ENCODE measurements around the gene TRAPPC3L.
A peak's percentile ranks its signal among the peaks of the same experiment; 100 is the strongest.

TRAPPC3L gene

DNA sequence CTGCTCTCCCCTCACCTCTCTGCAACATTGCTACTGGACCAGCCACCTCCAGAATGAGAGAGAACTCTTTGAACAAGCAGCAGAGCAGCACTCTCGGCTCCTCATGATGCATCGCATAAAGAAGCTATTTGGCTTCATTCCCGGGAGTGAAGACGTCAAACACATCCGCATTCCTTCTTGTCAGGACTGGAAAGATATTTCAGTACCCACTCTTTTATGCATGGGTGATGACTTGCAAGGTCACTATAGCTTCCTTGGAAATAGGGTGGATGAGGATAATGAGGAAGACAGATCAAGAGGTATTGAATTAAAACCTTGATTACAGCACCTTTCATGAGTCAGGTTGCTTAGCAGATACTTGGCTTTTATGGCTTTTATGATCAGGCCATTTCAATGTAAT, 12.4 kb upstream of the TRAPPC3L start:
- DNase-seq (ENCODE audit: low read depth in 2 of 2): no peak

- DNase-seq (ENCODE audit: low read depth in 2 of 2): no peak
Observed at GRCh38 chr6:116556814-116557415, 11.4 kb upstream of the TRAPPC3L start.

DNA sequence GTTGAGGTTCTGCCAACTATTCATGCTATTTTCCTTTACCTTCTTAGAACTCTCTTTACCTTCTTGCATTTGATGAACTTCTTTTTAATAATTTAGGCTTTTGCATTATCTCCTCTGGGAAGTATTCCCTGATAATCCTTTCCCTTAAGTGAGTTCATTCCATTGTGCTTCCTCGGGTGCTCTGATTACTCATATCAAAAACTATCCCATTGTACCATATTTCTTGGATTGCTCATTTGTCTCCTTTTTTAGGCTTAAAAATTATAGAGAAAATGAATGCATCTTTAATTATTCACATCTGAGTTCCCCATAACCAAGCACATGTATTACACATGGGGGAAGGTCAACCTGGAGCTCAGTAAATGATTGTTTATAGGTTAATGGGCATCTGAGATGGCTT, 10.6 kb upstream of the TRAPPC3L start:
- no peak for DNase-seq (ENCODE audit: low read depth in 2 of 2)

- DNase-seq (ENCODE audit: low read depth in 2 of 2): no peak
Observed at GRCh38 chr6:116553451-116553850, 8.0 kb upstream of the TRAPPC3L start, which contains the start of gene CALHM4. Gene CALHM4, plus strand, starts transcription at chr6:116553751. Its CDS starts 43 bp downstream, at chr6:116553794.

DNA sequence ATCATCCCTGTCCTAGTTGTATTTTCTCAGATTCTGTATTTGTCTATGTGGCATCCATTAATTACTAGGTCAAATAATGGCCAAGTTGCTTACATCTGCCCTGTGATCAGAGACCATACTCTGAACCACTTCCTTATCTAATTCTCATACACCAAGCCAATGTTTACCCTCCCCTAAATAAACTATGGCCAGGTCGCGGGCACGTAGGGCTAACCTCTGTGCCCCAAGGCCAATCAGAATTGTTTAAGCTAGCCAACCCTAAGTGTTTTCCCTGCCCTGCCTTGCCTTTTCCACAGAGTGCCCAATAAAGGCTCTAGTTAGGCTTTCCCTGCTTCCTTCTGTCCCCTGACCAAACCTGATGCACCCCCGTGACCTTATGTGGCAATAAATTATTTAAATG, 5.3 kb upstream of the TRAPPC3L start:
- DNase-seq (ENCODE audit: low read depth in 2 of 2): no peak

DNA sequence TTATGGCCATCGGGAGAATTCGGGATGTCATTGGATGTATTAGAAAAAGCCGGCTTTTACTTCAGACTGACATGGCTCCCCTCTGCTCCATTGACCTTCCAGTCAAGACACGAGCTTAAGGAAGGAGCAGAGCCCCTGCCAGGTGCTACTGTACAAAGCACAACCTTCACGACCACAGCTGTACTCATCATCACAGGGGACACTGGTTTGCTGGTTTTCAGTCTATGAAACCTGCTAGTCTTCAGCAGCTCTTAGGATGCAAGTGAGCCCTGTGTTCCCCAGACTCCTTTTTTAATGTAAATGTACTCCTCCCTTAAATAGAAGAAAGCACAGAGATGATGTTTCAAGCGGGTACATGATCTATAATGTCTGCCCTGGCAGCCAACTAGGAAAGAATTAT, 1.9 kb upstream of the TRAPPC3L start:
- DNase-seq (ENCODE audit: low read depth in 2 of 2): no peak

- no peak for DNase-seq (ENCODE audit: low read depth in 2 of 2)
Observed at GRCh38 chr6:116543149-116543548, 2.3 kb downstream of the TRAPPC3L start.

DNA sequence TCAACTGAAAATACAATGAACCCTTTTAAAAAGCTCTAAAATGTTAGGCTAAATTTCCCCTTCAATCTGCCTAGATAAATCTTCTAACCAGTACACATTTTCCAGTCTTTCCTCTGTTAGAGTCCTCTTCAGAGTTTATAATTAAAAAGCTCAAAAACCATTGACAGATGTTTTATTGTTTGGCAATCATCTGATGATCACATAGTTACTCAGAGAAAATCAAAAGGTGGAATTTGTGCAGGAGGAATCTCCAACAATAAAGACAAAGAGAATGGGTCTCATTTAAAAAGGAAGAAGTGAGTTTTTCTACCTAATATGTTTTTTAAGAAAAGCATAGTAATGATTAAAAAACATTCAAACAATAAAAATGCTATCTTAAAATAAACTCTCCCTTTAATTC, 3.1 kb downstream of the TRAPPC3L start:
- no peak for DNase-seq (ENCODE audit: low read depth in 2 of 2)

DNA sequence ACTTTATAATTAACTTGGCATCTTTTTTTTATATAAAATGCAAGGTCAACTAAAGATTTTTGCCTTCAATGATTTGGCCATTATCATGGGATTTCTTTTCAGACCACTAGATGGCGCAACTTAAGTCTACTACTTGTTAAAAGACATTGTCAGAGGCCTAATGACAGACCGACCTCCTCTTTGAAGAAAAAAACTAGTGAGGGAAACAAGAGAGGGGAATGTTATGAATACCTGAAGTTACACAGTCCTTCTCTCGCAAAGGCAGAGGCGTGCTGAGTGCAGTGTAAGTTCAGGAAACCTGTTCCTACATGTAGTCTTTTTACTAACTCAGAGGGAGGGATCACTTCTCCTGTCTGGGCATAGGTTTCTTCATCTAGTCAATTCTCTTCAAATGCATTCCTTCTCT, 9.3 kb downstream of the TRAPPC3L start:
- DNase-seq (ENCODE audit: low read depth in 2 of 2): no peak

GRCh38 chr6:116535109-116535508, 10.4 kb downstream of the TRAPPC3L start:
- no peak for DNase-seq (ENCODE audit: low read depth in 2 of 2)

DNA sequence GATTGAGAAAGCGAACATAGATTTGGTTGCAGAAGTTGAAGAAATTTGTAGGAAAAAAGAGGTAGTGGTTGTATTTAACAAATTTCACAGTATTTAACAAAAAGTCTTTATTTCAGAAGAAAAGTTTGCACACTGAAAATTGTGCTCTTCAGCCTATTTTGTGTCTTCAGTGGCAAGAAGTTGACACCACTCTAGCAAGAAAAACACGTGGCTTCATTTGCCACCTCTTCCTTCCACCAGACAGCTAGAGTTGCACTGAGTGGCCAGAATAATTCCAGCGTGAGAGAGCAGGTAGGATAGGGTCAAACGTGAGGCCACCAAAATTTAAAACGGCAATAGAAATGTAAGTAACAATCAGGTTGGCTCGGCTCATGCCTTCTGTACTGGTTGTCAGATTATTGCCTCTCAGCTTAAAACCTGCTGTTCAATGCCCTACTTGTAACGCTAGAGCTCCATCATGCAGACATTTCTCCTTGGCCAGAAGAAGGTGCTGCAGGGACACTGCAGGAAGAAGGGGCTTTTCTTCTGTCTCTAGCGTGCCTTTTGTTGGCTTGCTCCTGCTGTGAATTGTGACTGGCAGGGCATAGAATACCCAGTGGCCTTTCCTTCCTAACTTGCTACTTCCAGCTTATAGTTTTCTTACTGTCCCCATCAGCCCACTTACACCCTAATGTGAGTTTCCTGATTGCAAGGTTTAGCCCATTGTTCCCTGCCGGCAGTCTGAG, 12.1 kb downstream of the TRAPPC3L start:
- no peak for DNase-seq (ENCODE audit: low read depth in 2 of 2)

DNA sequence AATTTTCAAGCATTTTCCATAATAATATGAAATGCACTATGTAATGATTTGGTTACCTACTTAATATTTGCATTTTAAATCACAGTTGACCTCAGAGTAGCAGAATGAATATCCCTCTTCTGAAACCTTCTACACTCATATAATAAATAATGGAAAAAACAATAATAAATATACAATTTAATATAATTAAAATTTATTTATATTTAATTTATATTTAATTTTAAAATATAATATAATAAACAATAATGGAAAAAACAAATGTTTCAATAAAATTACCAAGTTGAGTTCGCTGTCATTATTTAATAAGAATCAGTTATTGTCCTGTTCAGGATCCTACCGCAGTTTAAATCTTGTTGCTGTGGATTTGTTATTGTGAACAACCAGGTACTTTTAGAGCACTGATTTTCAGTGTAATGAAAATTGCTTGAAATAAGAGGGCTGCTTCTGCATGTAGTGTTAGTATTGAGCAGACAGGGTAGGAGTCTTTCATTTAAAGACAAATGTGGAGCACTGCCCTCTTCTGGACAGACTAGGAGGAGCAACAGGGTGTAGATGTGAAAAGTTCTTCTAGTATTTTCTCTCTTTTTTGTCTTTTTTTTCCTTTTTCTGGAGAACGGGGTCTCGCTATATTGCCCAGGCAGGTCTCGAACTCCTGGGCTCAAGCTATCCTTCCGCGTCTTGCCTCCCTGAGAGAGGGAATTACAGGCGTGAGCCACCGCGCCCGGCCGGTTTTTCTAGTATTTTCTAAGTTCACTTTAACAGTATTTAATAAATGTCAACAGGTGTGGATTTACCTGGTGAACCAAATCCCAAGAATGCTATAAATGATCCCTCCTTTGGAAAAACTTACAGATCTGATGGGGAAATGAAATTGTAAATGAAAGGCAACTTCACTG, 13.6 kb downstream of the TRAPPC3L start:
- DNase-seq (ENCODE audit: low read depth in 2 of 2): peak; percentile 16 to 41

GRCh38 chr6:116530436-116530835, 15.0 kb downstream of the TRAPPC3L start:
- DNase-seq (ENCODE audit: low read depth in 2 of 2): no peak

DNA sequence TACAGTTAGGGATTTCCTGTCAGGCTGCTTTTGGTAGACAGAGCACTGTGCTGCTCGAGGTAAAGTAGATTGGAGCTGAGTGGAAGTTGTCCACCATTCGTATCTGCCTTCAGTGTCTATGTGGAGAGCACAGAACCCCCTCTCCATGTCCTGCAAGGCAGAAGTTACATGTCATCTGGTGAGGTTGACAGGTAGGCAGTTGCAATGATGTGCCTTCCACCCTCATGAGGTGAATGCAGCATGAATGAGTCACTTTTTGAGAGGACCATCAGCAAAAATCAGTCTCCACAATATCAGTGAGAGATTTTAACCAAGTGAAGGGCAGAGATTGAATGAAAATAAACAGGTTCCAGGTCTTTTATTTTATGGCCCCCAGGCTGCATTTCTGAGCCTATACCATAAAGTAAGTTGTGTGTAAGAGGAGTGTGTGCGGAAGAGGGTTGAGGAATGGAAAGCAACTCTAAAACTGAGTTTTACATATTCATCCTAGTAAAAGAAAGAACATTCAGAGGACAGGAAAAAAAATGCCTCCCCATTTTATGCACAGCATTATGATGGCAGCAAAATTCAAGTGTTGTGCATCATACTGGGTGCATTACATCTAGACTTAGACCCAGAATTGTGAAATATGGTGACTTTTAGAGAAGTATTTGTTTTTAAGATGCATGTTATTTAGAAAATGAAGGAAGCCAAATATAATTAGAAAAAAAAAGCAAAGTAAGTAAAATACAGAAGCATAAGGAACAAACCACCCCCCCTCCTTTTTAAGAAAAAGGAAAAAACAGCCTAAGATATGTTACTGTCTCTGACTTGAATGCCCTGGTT, 15.8 kb downstream of the TRAPPC3L start:
- DNase-seq (ENCODE audit: low read depth in 2 of 2): no peak

DNA sequence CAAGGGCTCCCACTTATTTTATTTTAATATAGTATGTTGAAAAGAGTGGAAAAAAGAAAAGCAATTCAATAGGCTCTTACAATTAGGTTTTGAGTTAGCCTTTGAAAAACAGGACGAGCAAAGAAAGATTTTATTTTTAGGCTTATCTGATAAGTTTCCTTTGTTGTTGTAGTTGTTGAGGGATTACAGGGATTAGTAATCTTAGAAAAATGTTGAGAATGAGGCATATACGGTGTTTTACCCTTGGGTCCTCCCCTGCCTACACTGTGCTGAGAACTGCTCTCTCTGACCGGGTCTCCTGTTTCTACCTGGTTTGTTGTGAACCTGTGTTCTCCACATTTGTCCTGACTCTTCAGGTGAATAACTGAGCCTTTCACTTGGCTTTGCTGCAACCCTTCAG, 16.7 kb downstream of the TRAPPC3L start:
- DNase-seq (ENCODE audit: low read depth in 2 of 2): no peak

GRCh38 chr6:116528133-116528532, 17.4 kb downstream of the TRAPPC3L start:
- DNase-seq (ENCODE audit: low read depth in 2 of 2): no peak

GRCh38 chr6:116524236-116524635, 21.2 kb downstream of the TRAPPC3L start:
- DNase-seq (ENCODE audit: low read depth in 2 of 2): no peak

DNA sequence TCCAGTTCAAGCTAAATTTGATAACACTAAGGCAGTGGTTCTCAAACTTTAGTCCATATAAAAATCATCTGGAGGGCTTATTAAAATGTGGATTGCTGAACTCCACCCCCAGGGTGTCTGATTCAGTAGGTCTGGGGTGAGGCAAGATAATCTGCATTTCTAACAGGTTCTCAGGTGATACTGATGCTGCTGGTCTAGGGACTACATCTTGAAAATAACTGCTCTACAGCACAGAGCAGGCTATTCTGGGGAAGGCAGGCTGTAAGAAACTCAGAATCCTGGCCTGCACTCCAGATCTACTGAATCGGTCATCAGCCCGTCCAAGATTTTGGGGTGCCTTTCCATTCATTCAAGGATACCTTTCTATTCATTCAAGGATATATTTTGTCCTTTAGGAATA, 22.6 kb downstream of the TRAPPC3L start:
- no peak for DNase-seq (ENCODE audit: low read depth in 2 of 2)

GRCh38 chr6:116518621-116519368, 26.7 kb downstream of the TRAPPC3L start:
- no peak for DNase-seq (ENCODE audit: low read depth in 2 of 2)

GRCh38 chr6:116515141-116515540, 30.3 kb downstream of the TRAPPC3L start:
- DNase-seq (ENCODE audit: low read depth in 2 of 2): no peak

- DNase-seq (ENCODE audit: low read depth in 2 of 2): no peak
Observed at GRCh38 chr6:116514111-116514510, 31.4 kb downstream of the TRAPPC3L start.

All from stimulated activated CD4-positive, alpha-beta T cell treated with anti-CD3 and anti-CD28 coated beads, Interleukin-12 subunit alpha, Interleukin-12 subunit beta, amount 100 ng/mL, for 24 hours (primary cell).